Thyroid gland (tissue), 4 donors: ENCODE data around the gene AP1S3. TPM values are rescaled to one million over a fixed set of nuclear protein-coding genes. Genes with fewer than 3 reads are reported as not detected.
A peak's percentile ranks its signal among the peaks of the same experiment; 100 is the strongest.
"Not testable (repeated sequence)": the region's sequence is repeated elsewhere in the genome, so short reads cannot be mapped to it uniquely, and the experiment has no call there.

Experiments used
- DNase-seq, 2 donors: peaks; one replicate each; pipeline ENCODE4 v3.0.0-alpha.2; 2019
- H3K27ac ChIP-seq, 3 donors: fragments of 200-600 bp; sonication (generic); 1 replicate in 2 of 3; 2 replicates in 1 of 3; pipeline ENCODE4 v1.5.1; 2016 to 2019; ENCODE audit warnings: mild to moderate bottlenecking in 1 of 3, moderate library complexity in 1 of 3
- H3K27me3 ChIP-seq: fragments of 200-600 bp; sonication (generic); one replicate; pipeline ENCODE4 v1.5.1; 2019
- H3K36me3 ChIP-seq, 2 donors: fragments of 200-600 bp; sonication (generic); one replicate each; pipeline ENCODE4 v1.5.1; 2016 to 2019
- H3K4me1 ChIP-seq, 2 donors: fragments of 200-600 bp; sonication (generic); one replicate each; pipeline ENCODE4 v1.5.1; 2017 to 2019
- H3K4me3 ChIP-seq, 3 donors: fragments of 200-600 bp; sonication (generic); replicated peaks in 1 of 3; 1 replicate in 2 of 3; 2 replicates in 1 of 3; pipeline ENCODE4 v1.5.1; 2016; ENCODE audit warnings: mild to moderate bottlenecking in 1 of 3
- H3K9me3 ChIP-seq: fragments of 200-600 bp; sonication (generic); one replicate; pipeline ENCODE4 v1.5.1; 2017
- POLR2A ChIP-seq, 2 donors: fragments of 450-650 bp; IDR thresholded peaks; one replicate each; pipeline ENCODE4 v1.6.1; 2017; ENCODE audit warnings: antibody characterized with exemption in 2 of 2, mild to moderate bottlenecking in 2 of 2, moderate library complexity in 1 of 2
- WGBS, 2 donors: methylation state at CpG; one replicate each; pipeline ENCODE4 v1.1.5; 2017; 5-methylcytosine and 5-hydroxymethylcytosine counted together
- intact Hi-C: fragments of 100-400 bp; cut with DNase I; formaldehyde crosslinking; loops from one replicate; pipeline ENCODE4 v1.15.1; 2023
- total RNA-seq, 4 donors: library from RNA; depleted of rRNA; stranded (reverse); fragments of >200 nt; gene quantifications; one replicate each; pipeline ENCODE4 v1.2.3, GENCODE V29; 2016
- TF ChIP-seq, protein P1 (sequence below), 6 experiments: fragments of 200-600 bp in 3 of 6; fragments of 450-650 bp in 3 of 6; sonication (generic) in 3 of 6; IDR thresholded peaks; one replicate each; pipeline ENCODE4 v1.5.1; 2016 to 2019; ENCODE audit warnings: antibody characterized with exemption in 6 of 6, mild to moderate bottlenecking in 2 of 6, inconsistent platforms in 1 of 6, moderate library complexity in 1 of 6

Gene AP1S3
- total RNA-seq, 4 donors from 2014 or later: 37.5 to 92.6 (median 44.8) TPM

DNA sequence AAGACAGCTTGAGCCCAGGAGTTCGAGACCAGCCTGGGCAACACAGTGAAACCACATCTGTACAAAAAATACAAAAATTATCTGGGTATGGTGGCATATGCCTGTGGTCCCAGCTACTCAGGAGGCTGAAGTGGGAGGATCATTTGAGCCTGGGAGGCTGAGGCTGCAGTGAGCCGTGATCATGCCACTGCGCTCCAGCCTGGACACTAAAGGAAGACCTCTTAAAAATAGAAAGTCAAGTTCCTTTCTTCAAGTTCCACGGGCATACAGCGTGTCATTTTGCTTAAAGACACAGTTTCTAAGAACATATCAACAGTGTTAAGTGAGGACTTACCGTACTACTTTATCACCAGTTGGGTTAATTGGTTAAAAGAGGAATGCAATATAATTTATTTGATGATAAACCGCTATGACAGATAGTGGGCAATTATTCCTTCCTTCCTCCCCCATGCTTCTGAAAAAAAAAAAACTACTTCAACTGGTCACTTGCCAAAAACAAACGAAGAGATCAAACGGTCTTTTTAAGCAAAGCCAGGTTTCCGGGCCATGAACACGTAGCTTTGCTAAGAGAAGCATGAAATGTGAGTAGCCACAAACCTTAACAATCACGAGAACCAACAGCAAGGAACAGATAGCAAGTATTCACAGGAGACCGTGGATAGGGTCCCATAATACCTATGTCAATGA, 21.4 kb downstream of the AP1S3 start:
- WGBS, 2 donors: 27 to 37% methylated on average over 13 of the region's 13 CpGs
- peak; percentile 60 to 64 for DNase-seq

DNA sequence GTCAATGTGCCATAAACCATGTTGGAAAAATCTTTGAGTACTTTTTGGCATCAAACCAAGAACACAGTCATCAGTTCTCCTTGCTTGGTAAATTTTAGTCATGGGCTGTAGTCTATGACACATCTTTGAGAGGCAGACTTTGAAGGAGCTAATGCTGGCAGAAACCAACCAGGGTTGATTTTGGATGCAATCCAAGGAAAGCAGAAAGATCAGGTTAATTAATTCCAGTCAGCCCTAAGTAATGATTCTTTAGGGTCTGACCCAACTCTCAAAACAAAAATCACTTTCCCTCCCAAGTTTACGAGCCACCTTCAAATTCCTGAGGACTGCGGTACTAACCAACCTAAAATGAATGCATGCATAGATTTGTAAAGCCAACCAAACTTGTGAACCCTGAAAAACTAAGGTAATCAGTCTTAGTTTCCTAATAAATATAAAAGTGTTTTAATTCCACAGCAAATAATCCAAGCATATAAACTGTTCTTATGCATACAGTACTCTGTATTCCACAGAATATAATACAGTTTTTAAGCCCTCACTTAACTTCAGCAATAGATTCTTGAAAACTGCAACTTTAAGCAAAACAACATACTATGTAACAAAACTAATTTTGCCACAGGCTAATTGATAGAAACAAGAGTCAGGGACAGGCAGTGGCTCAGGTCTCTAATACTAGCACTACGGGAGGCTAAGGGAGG, 22.0 kb downstream of the AP1S3 start:
- Histone ChIP-seq H3K36me3 (no peaks in the 10 kb centered on the region), H3K27me3 (no peaks in the 10 kb centered on the region), H3K27ac (peak overlapping the region; percentile 93 to 99 (median 97))

More for the DNA sequence above, 21.4 kb downstream of the AP1S3 start:
- Histone ChIP-seq H3K36me3 (no peaks in the 10 kb centered on the region), H3K27me3 (no peaks in the 10 kb centered on the region), H3K9me3 (no peaks in the 10 kb centered on the region), H3K4me1 (peaks cover 44 to 49% of the 10 kb centered on the region in 2 donors), H3K27ac (peak overlapping the region; percentile 93 to 99 (median 97)), H3K4me3 (no peak overlapping the region)
- intact Hi-C loops: no loop called here
- TF ChIP-seq POLR2A (IDR thresholded peaks at IDR 0.05): peak in 1 of 2 donors; percentile 44
- TF ChIP-seq, protein P1, sequence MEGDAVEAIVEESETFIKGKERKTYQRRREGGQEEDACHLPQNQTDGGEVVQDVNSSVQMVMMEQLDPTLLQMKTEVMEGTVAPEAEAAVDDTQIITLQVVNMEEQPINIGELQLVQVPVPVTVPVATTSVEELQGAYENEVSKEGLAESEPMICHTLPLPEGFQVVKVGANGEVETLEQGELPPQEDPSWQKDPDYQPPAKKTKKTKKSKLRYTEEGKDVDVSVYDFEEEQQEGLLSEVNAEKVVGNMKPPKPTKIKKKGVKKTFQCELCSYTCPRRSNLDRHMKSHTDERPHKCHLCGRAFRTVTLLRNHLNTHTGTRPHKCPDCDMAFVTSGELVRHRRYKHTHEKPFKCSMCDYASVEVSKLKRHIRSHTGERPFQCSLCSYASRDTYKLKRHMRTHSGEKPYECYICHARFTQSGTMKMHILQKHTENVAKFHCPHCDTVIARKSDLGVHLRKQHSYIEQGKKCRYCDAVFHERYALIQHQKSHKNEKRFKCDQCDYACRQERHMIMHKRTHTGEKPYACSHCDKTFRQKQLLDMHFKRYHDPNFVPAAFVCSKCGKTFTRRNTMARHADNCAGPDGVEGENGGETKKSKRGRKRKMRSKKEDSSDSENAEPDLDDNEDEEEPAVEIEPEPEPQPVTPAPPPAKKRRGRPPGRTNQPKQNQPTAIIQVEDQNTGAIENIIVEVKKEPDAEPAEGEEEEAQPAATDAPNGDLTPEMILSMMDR (IDR thresholded peaks at IDR 0.05): no peak

DNA sequence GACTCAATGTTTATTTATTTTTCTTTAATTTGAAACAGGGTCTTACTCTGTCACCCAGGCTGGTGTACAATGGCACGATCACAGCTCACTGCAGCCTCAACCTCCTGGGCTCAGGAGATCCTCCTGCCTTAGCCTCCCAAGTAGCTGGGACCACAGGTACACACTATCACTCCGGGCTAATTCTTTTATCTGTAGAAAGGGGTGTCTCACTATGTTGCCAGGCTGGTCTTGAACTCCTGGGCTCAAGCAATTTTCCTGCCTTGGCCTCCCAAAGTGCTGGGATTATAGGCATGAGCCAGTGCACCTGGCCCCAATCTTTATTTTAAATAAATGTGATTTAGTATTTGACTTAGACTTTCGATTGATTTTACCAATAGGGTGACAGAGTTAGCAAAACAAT, 22.6 kb downstream of the AP1S3 start:
- H3K9me3 ChIP-seq, H3K27me3 ChIP-seq, intact Hi-C loops, H3K36me3 ChIP-seq, H3K4me3 ChIP-seq, DNase-seq: not testable (repeated sequence)
- 66 to 70% methylated on average over 3 of the region's 3 CpGs for WGBS, 2 donors
- Histone ChIP-seq H3K4me1 (peaks cover 44 to 49% of the 10 kb centered on the region in 2 donors), H3K27ac (peak overlapping the region; percentile 93 to 99 (median 97))

More for the DNA sequence above, 22.0 kb downstream of the AP1S3 start:
- TF ChIP-seq POLR2A (IDR thresholded peaks at IDR 0.05): peak in 1 of 2 donors; percentile 31
- TF ChIP-seq, protein P1 (IDR thresholded peaks at IDR 0.05): no peak
- Histone ChIP-seq H3K4me1 (peaks cover 44 to 49% of the 10 kb centered on the region in 2 donors), H3K4me3 (no peak overlapping the region), H3K9me3 (no peaks in the 10 kb centered on the region)
- DNase-seq: peak in 1 of 2 donors; percentile 35
- intact Hi-C loops: no loop called here
- WGBS, 2 donors: 53 to 54% methylated on average over 3 of the region's 3 CpGs

GRCh38 chr2:223813329-223813728, 24.1 kb downstream of the AP1S3 start:
- H3K4me3 ChIP-seq: no peak overlapping the region
- H3K27me3 ChIP-seq: no peaks in the 10 kb centered on the region
- WGBS, 2 donors: 96 to 100% methylated on average over 2 of the region's 2 CpGs
- H3K27ac ChIP-seq: peak overlapping the region; percentile 93 to 99 (median 97)
- intact Hi-C loops: no loop called here
- no peak for TF ChIP-seq POLR2A (IDR thresholded peaks at IDR 0.05)
- TF ChIP-seq, protein P1 (IDR thresholded peaks at IDR 0.05): no peak
- peaks cover 38 to 39% of the 10 kb centered on the region in 2 donors for H3K4me1 ChIP-seq
- no peak for DNase-seq
- no peaks in the 10 kb centered on the region for H3K36me3 ChIP-seq
- no peaks in the 10 kb centered on the region for H3K9me3 ChIP-seq

DNA sequence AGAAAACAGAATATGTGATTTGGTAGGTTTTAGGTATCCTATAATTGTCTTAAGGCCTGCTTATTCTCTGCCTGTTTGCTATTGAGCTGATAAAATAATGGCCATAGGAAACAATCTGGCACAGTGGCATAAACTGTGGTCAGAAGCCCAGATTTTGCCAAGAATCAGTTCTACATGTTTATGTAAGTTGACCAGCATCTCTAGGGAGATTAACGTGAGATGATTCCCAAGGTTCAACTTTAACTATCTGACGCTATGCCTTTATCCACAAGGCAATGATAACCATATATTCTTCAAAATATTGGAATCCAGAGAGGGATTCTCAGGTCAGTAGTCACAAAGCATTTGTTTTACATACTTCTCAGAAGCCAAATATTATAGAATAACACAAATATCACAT, 25.6 kb downstream of the AP1S3 start:
- peak overlapping the region; percentile 93 to 99 (median 97) for H3K27ac ChIP-seq
- peaks cover 33 to 37% of the 10 kb centered on the region in 2 donors for H3K4me1 ChIP-seq
- H3K27me3 ChIP-seq: no peaks in the 10 kb centered on the region
- 88 to 96% methylated on average over 2 of the region's 2 CpGs for WGBS, 2 donors
- intact Hi-C loops: no loop called here
- TF ChIP-seq, protein P1 (IDR thresholded peaks at IDR 0.05): no peak
- TF ChIP-seq POLR2A (IDR thresholded peaks at IDR 0.05): no peak
- no peak overlapping the region for H3K4me3 ChIP-seq
- H3K9me3 ChIP-seq: no peaks in the 10 kb centered on the region
- DNase-seq: no peak
- no peaks in the 10 kb centered on the region for H3K36me3 ChIP-seq
